SK-N-SH (cell line): ENCODE data around the gene DCAF6.

Source experiments
- ELF1 ChIP-seq: IDR thresholded peaks from 2 replicates; pipeline ENCODE4 v1.4.0; 2012
- EP300 ChIP-seq, 2 experiments: IDR thresholded peaks; 2 replicates each; pipeline versions ENCODE4 v1.4.0 to v1.6.1; 2012; ENCODE audit warnings: borderline replicate concordance in 1 of 2, low read depth in 1 of 2, low read length in 1 of 2
- GATA2 ChIP-seq: sonication (generic); formaldehyde crosslinking; IDR thresholded peaks from 2 replicates; pipeline ENCODE4 v1.5.0; 2020; ENCODE audit warnings: mild to moderate bottlenecking, missing genetic modification reagents
- JUND ChIP-seq: IDR thresholded peaks from 2 replicates; pipeline ENCODE4 v1.4.0; 2012
- MEF2A ChIP-seq: IDR thresholded peaks from 2 replicates; pipeline ENCODE4 v1.4.0; 2012; ENCODE audit warnings: low read depth, borderline replicate concordance
- NRF1 ChIP-seq: IDR thresholded peaks from 2 replicates; pipeline ENCODE4 v1.6.1; 2012; ENCODE audit warnings: low read depth, mild to moderate bottlenecking, low read length
- POLR2AphosphoS5 ChIP-seq: IDR thresholded peaks from 2 replicates; pipeline ENCODE4 v1.6.1; 2012; ENCODE audit warnings: low read depth, low read length
- RAD21 ChIP-seq: IDR thresholded peaks from 2 replicates; pipeline ENCODE4 v1.6.1; 2012; ENCODE audit warnings: mild to moderate bottlenecking, low read length
- RCOR1 ChIP-seq: fragments of 150-350 bp; IDR thresholded peaks from 2 replicates; pipeline ENCODE4 v1.6.1; 2017; ENCODE audit warnings: antibody characterized with exemption, low read length
- REST ChIP-seq: IDR thresholded peaks from 2 replicates; pipeline ENCODE4 v1.6.1; 2012; ENCODE audit warnings: mild to moderate bottlenecking, low read depth, low read length, moderate library complexity
- TAF1 ChIP-seq: IDR thresholded peaks from 2 replicates; pipeline ENCODE4 v1.6.1; 2012; ENCODE audit warnings: low read depth, mild to moderate bottlenecking, low read length, moderate library complexity, borderline replicate concordance
- USF2 ChIP-seq: fragments of 150-350 bp; IDR thresholded peaks from 2 replicates; pipeline ENCODE4 v1.6.1; 2017; ENCODE audit warnings: antibody characterized with exemption, low read length, low read depth, borderline replicate concordance
- TF ChIP-seq, protein P1 (sequence below): fragments of 200-600 bp; sonication (generic); IDR thresholded peaks from 2 replicates; pipeline ENCODE4 v1.6.1; 2017; ENCODE audit warnings: antibody characterized with exemption, mild to moderate bottlenecking, moderate library complexity

- TF ChIP-seq ELF1 (no peak), TAF1 (no peak), RCOR1 (no peak), REST (no peak), EP300 (IDR thresholded peaks at IDR 0.05; ENCODE audit: borderline replicate concordance in 1 of 2, low read depth in 1 of 2, low read length in 1 of 2) (no peak), NRF1 (no peak), RAD21 (no peak), POLR2AphosphoS5 (no peak), MEF2A (no peak), USF2 (no peak), JUND (no peak), GATA2 (CRISPR knock-in tag) (no peak)
- TF ChIP-seq, protein P1, sequence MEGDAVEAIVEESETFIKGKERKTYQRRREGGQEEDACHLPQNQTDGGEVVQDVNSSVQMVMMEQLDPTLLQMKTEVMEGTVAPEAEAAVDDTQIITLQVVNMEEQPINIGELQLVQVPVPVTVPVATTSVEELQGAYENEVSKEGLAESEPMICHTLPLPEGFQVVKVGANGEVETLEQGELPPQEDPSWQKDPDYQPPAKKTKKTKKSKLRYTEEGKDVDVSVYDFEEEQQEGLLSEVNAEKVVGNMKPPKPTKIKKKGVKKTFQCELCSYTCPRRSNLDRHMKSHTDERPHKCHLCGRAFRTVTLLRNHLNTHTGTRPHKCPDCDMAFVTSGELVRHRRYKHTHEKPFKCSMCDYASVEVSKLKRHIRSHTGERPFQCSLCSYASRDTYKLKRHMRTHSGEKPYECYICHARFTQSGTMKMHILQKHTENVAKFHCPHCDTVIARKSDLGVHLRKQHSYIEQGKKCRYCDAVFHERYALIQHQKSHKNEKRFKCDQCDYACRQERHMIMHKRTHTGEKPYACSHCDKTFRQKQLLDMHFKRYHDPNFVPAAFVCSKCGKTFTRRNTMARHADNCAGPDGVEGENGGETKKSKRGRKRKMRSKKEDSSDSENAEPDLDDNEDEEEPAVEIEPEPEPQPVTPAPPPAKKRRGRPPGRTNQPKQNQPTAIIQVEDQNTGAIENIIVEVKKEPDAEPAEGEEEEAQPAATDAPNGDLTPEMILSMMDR, result no peak
Measured at GRCh38 chr1:167947733-167948132, 11.2 kb downstream of the DCAF6 start.
